ENCODE data around the gene PTPRG.

Gene PTPRG

DNA sequence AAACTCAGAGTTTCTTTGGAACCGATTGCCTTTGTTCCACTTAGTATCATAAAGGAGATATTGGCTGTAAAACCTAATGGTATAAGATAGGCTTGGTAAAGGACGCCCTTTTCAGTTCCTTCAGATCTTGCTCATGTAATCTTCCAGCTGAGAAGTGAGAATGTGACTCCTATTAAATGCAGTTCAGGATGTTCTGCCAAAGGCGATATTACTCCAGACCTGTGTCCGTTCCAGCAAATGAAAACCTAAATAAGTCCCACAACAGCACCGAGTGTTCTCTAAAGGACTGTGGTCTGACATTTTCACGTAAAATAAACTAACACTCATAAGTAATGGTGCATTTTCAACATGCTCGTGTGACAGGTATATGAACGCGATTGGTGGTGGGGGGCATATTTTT lies 535.8 kb downstream of the PTPRG start:
- no peak for DNase-seq

DNA sequence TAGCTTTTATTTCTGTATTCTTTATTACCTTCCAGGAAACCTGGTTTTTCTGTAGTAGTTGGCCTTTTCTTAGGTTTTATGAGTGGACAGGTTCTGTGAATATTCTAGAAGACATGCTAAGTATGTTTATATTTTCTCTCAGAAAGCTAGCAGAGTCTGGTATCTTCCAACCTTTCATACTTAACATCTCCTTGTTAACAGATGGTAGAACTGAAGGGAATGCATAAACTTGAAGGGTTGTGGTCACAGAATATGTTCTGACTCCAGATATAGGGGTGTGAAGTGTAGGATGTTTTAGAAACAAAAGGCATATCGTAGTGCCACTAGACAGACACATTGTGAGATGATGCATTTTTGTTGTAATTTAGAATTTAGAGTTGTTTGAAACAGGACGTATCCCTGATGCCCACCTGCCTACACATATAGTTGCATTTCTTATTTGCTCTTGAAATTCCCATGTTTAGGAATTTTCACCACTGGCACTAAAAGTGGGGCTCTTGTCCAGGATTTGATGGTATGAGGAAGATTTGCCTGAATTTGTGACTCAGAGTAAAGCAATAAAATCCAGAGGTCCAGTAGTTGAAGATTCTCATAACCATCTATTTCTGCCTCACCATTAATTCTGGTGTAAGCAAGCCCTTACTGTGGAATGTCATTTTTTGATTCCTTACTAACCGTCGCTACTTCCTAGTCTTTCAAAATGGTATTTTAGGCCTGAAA lies 537.4 kb downstream of the PTPRG start:
- DNase-seq: no peak

DNA sequence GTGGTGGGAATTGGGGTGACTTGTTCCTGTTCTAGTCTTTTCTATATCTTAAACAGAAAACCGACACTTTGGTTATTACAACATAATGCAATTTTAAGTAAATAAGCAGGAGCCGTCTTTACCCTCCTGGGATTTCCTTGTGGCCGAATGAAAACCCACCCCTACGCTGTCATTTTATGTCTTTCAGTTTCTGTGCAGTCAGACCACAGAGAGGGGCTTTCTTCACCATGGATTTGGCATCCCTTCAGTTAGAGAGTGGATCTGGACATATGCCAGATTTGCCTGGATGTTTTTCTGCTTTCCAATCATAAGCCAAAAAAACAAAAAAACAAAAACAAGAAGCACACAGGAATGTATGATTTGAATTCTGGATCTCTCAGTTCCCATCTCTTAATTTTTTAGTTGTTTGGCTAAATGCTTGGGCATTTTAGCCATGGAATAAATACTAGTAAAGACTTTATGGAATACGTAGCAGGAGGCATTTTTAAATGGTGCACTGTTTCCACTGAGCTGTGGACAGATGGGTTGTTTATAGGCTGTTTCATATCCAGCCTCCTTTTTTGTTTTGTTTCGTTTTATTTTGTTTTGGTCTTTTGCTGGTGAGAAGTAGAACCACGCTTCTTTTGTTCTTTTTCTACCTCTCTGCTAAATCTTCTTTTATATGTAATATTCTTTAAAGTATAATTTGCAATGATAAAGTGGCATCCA lies 539.1 kb downstream of the PTPRG start:
- no peak for DNase-seq

DNA sequence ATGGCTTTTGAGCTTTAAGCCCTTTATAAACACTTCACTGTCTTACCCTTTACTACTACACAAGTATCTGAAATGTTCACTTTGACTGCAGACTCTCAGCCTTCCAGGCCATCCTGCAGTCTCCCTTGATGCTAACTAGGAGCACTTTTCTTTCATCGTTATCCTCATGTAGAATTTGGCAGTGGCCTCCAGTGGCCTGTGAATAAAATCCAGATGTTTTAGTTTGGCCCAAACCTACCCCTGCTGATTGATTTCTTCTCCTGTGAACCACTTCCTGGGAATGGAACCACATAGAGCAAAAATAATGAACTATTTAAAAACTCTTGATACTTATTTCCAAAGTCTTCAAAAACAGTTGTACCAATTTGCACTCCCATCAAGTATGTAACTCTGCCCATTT lies 540.1 kb downstream of the PTPRG start:
- no peak for DNase-seq

DNA sequence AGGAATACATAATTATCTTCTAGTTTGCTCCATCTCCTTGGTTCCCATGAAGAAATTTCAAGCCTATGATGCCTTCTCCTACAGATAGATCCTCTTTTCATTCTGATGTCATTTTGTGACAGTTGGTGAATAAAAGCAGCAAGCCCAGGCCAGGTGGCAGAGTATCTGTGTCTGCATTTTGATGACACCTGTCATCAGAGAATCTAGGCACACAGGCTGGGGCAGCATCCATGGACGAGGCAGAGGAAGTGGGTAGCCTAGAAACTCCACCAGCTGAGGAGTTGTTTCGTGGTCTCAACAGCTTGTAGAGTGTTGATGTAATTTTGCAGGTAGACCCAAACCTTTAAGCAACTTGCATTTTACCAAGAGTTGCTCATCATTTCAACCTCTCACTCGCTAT lies 542.2 kb downstream of the PTPRG start:
- no peak for DNase-seq

DNA sequence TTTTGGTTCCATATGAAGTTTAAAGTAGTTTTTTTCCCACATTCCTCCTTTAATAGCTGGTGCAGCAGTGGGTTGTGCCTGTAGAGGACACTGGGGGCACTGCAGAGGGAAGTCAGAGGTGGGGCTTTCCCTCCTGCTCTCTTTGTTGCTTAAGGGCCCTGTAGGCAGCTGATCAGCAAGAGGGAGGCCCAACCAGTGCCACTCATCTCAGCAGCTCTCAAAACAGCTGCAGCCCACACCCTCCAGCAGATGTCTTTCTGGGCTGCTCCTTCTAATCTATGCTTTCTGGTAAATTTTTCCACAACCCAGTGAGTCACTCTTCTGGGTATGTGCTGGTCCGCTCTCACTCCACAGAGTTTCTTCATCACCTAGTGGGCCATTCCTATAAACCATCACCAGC lies 548.2 kb downstream of the PTPRG start:
- no peak for DNase-seq

DNA sequence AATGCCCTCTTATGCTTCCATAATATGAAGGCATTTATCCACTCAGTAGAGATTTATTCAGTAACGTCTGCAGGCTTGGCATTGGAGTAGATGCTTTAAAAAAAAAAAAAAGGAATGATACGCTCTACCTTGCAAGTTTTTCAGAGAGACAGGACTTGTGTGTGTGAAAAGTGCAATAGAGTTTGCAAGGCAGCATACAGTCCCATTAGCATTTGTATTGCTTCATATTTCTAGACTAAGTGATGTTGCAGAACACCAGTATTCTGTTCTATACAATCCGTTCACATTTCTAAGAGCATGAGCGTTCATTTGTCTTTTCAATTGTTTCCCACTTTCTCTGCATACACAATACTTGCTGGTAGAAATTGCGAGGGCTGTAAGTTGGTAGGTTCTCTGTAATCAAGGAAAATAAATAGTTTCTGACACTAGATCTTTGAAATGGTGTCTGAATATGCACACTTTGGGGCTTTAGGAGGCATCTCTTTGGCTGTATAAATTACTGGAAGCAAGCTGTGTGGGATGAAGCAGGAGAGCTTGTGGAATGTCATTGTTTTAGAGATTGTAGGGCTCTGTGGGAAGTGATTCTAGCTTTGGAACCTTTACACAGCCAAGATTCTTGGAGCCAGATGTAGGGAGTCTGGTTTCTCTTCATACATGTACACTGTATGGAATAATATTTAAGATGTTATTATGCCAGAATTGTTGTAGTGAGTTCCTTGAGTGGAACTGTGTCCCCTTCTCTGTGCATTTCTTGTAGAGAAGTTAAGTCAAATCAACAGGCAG lies 549.3 kb downstream of the PTPRG start:
- DNase-seq: no peak

DNA sequence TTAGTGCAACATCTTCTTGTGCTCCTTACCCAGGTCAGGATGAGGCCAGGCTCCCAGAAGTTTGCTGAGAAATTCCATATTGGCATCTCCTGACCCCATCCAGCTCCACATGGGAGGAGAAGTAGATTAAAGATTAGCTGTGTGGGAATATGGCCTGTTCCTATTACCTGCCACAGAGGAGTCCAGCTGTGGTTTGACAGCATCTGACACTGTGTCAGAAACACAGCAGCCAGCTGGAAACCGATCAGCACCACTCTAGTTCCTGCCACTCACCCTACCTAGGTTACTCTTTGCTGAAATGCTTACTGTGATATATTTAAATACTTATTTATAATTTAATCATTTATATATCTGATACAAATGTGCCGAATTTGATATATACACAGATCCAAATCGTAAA lies 551.7 kb downstream of the PTPRG start:
- DNase-seq: no peak

DNA sequence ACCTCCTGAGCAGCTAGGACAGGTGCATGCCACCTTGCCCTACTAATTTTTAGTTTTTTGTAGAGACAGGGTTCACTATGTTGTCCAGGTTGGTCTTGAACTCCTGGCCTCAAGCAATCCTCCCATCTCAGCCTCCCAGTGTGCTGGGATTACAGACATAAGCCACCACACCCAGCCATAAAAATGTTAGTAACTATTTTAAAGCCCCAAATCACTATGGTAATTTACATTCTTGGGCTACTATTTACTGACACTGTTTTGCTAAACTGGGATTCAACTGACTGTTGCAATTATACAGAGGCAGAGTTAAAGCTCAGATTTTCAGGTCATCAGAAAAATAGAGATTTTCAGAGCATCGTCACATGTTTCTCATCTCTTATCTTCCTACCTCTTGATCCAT lies 553.4 kb downstream of the PTPRG start:
- no peak for DNase-seq

DNA sequence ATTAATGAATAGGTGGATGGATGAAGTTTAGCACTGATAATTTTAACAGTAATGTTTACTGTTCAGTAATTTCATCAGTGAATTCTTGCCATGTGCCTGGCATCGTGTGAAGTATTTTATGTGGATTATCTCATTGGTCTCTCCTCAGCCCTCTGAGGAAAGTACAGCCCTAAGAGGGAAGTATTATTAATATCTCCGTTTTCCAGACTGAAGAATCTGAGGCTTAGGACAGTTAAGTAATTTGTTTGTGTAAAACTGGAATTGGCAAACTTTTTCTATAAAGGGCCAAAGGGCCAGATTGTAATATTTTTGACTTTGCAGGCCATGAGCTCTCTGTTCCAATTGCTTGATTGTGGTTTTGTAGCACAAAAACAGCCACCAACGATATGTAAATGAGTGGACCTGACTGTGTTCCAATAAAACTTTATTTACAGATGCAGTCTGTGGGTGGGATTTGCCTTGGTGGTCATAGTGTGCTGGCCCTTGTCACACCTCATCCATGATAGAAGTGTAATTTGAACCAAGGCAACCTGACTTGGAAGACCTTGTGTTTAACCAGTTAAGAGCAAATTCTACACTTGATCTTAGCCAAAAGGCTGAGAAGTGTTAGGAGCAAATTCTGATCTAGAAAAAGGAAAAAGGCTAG lies 556.7 kb downstream of the PTPRG start:
- DNase-seq: no peak

DNA sequence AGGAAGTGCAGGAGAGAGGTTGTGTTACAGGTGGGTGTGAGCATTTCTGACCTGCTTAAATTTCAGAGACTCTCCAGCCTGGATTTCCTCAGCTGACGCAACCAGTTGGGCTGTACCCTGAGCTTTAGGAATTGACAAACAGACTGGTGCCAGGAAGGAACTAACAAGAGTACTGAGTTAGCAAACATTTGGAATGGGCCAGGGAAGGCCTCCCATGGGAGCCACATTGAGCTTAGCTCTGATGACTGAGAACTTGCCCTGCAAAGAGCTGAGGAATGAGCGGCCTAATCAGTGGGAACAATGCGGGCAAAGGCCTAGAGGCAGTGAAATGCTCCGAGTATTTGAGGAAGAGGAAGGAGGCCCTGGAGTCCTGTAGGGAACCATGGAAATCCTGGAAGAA lies 557.8 kb downstream of the PTPRG start:
- DNase-seq: no peak

DNA sequence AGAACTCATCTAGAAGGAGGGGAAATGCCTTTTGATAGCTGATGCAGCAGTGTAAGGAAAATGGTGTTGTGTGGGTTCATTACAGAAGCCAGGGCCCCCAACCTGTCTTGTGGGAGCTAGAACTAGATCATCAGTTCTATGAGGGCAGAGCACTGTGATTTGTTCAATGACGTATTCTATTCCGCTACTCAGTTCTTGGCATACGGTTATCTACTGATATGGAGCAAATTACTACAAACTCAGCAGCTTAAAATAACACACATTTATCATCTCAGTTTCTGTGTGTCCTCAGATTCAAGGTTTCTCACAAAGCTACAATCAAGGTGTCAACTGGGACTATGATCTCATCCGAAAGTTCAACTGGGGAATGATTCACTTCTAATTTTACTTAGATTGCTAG lies 561.4 kb downstream of the PTPRG start:
- DNase-seq: no peak

DNA sequence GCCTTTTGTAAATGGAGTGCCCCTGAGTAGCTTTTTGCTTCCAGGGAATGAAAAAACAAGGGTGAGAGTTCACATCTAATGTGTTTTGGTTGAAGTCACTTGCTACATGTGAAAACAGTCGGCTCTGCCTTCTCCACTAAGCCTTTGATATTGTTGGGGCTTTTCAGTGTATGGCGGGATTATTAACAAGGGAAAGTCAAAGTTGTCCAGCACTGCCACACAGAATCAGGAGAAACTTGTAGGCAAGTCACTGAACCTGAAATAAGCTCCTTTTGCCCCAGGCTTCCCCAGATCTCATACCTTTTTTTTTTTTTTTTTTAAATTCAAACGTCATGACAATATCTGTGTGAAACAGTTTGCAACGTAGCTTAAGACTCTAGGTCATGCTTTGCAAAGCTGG lies 564.0 kb downstream of the PTPRG start:
- no peak for DNase-seq

DNA sequence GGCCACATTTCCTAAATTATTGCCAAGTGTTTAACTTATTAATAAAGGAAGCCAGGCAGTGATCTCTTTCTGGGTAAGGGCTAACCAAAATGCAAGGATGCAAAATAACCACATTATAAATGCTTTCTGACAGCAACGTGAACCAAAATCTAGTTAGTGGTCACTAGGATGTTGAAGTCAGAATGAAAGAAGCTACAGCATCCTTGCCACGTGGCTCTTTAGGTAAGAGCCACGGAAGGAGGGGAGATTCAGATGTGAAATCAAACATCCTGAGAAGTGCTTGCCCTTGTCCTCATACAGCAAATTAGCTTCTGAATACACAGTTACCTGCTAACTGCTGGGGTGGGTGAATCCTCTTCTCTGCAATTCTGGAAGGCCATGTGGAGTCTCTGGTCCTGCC lies 565.7 kb downstream of the PTPRG start:
- DNase-seq: no peak

DNA sequence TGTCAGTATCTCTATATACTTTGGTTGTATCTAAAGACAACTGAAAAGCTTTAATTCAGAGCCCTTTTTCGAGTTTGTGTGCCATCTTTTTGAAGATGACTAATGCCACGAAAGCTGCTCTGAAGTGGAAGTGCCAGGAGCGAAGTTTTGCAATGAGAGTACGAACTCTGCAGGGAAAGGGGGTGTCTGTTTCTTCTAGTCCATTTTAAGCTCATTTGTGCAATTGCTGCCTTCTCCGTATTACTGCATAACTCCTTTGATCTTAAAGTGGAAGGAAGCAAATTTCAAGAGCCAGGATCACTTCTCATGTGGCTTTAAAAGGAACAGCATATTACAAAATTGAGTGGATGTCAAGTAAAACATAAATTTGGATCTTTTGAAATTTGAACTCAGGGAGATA lies 566.7 kb downstream of the PTPRG start:
- DNase-seq: no peak

DNA sequence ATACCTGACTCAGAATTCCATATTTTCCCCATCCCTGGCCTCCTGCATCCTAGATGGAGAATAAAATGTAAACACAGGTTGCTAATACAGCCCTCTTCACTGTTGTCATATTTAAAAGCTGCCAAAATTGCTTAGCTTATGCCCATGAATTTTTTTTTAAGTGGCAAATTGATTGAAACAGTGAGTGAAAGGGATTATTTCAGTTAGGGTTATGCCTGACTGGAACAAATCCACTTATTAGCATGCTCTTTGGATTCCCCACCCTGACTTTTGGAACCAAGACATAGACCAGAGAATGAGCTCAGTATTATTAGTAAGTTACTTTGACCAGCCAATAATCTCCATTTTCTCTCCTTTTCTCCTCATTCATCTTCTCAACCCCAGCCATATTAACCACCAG lies 567.3 kb downstream of the PTPRG start:
- DNase-seq: no peak

DNA sequence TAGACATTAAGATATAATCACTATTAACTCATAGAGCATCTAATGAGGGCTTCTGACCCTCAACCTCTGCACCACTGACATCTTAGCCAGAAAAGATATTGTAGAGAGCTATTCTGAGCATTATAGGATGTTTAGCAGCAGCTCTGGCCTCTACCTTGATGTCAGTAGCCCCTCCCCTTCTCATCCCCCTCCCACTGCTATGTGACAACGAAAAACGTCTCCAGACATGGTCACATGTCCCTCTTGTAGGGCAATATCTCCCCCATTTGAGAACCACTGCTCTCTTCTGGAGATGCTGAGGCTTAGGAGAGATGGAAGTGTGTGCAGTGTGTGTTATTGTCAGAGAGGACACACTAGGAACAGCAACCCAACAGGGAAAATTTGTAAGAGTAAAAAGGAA lies 569.7 kb downstream of the PTPRG start:
- no peak for DNase-seq

DNA sequence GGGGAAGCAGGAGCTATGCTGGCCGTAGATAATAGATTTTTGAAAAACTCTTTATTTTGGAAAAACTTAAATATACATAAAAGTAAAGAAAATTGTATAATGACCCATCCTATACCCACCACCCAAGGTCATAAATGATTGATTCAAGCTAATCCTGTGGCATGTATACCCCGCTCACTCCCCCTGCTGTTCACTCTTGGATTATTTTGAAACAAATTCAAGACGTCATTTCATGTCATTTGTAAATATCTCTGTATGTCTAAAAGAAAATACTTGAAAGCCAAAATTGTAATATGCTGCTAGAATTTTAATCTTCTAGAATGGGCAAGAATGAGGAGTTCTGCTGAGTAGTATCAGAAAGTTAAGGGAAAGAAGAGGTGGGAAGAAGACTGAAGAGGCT lies 570.2 kb downstream of the PTPRG start:
- DNase-seq: no peak

DNA sequence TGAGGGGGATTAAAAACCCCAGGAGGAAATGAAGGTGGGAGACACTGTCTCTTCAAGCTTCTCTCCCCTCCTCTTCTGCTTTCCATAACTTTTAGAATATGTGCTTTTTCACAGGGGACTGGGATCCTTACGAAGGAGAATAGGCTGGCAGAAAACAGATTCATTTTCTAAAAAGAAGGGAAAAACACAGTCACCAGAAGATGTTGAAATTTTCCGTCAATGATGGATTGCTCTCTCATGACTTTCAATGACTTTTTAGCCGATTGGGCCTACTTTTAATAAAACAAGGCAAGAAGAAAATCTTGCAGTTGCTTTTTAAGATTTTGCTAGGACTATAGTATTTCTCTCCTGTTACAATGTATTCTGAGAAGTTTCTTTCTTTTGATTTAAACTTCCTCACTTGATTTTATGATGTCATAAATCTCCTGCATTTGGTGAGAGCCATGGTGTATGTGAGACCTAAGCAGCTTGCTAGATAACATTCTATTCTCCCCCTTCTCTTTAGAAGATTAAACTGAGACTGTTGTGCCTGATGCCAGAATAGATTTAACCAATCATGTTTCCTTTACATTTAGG lies 570.7 kb downstream of the PTPRG start:
- DNase-seq: no peak

DNA sequence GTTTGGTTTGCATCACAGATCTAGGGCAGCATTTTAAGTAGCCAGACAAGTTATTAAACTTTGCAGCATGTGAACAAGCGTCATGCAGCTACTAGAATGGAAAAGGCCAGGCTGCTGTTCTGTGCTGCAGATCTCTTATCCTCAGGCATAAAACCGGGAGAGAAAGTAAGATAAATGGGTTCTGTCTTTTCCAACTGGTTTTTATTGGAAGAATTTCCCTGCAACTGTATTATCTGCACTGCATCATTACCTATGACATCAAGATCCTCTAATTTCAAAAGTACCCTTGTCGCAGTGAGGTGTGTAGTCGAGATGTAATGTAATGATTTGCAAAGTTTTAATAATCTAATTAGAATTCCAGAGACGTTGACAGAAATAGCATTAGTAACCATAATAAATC lies 571.6 kb downstream of the PTPRG start:
- DNase-seq: no peak

DNA sequence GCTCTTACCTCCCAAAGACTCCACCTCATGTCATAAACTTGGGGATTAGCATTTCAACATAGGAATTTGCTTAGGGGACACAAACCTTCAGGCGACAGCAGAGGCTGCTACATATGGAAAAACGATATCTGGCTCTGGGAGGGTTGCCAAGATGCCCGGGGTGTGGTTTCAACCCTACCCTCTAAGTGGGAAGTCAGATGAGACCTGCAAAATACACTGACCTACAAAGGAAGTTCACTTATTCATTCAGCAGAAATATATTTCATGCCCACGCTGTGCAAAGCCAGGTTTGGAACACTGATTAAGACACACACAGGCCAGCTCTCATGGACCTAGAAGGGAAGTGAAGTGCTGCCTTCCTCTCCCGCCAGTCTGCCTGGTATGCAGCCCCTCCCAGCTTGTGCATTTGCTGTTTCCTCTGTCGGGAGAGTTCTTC lies 572.7 kb downstream of the PTPRG start:
- DNase-seq: peak; percentile 22

DNA sequence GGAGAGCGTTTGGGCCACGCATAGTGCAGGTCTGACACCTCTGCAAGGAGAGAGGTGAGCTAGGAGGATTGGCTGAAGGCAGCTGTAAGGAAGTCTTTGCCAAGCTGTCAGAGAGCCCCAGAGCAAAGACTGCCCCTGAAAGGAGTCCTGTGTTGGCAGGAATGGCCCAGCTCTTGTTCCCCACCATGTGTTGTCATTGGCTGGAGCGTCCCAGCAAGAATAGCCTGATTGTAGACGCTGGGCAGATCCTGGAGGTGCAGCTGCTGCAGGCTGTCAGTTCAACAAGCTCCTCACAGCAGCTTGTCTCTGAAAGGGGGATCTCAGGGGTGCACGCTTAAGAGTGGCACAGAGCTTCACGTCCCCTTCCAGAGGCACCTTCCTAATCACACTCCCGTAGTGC lies 574.4 kb downstream of the PTPRG start:
- DNase-seq: no peak

DNA sequence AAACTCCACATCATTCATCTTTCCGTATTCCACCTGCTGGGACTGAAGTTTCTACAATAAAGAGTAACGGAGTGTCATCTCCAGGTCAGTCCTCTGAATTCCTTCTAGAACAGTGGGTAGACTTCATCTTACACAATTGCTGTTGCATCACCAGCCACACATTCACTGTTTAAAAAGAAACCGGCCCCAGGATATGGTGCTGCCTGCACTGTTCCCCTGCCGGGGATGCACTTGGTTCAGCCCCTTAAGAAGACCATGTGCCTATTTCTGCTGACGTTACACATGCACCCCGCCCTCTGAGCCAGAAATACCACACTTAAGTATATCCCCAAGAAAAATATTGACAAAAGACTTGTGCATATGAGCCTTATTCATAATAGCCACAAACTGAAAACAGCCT lies 578.6 kb downstream of the PTPRG start:
- no peak for DNase-seq

Data from hematopoietic multipotent progenitor cell treated with erythropoietin and hydrocortisone succinate and interleukin-3 and kit ligand, for 8 days (in vitro differentiated cells).